Neural cell (in vitro differentiated cells): ENCODE measurements around the gene NRBF2. TPM values are rescaled to one million over a fixed set of nuclear protein-coding genes. Genes with fewer than 3 reads are reported as not detected.
"Not testable (repeated sequence)": the region's sequence is repeated elsewhere in the genome, so short reads cannot be mapped to it uniquely, and the experiment has no call there.

ENCODE experiments used
- H2AFZ ChIP-seq: fragments of 200-600, 300-800 bp; sonication (generic), shearing (Covaris generic); 2 replicates; pipeline ENCODE4 v1.6.0; 2014; ENCODE audit warnings: low read depth, mild to moderate bottlenecking, antibody characterized with exemption, low read length, moderate library complexity
- H3F3A ChIP-seq: fragments of 200-600 bp; shearing (Covaris generic); 2 replicates; pipeline ENCODE4 v1.6.1; 2016; ENCODE audit warnings: mild to moderate bottlenecking, moderate library complexity, mixed read lengths, antibody characterized with exemption, low read length; ENCODE audit not compliant: insufficient read depth, poor library complexity, severe bottlenecking
- H3K27ac ChIP-seq: fragments of 200-600, 300-800 bp; sonication (generic), shearing (Covaris generic); 2 replicates; pipeline ENCODE4 v1.5.1; 2014; ENCODE audit warnings: mild to moderate bottlenecking, low read length, moderate library complexity
- H3K27me3 ChIP-seq: fragments of 300-800, 200-600 bp; sonication (generic), shearing (Covaris generic); 2 replicates; pipeline ENCODE4 v1.6.0; 2014; ENCODE audit warnings: mild to moderate bottlenecking, low read depth, low read length, moderate library complexity; ENCODE audit not compliant: insufficient read depth
- H3K36me3 ChIP-seq: fragments of 300-800, 200-600 bp; sonication (generic), shearing (Covaris generic); 2 replicates; pipeline ENCODE4 v1.5.1; 2014; ENCODE audit warnings: mild to moderate bottlenecking, antibody characterized with exemption, low read length, moderate library complexity; ENCODE audit not compliant: insufficient read depth
- H3K4me2 ChIP-seq: fragments of 300-800, 200-600 bp; sonication (generic), shearing (Covaris generic); 2 replicates; pipeline ENCODE4 v1.6.0; 2014; ENCODE audit warnings: mild to moderate bottlenecking, low read length
- H3K4me3 ChIP-seq: fragments of 300-800, 200-600 bp; sonication (generic), shearing (Covaris generic); 2 replicates; pipeline ENCODE4 v1.5.1; 2014; ENCODE audit warnings: mild to moderate bottlenecking, low read length, moderate library complexity
- H3K79me2 ChIP-seq: fragments of 200-600 bp; shearing (Covaris generic); replicated peaks from 2 replicates; pipeline ENCODE4 v1.6.0; 2014; ENCODE audit warnings: mild to moderate bottlenecking, low read length, moderate library complexity; ENCODE audit not compliant: insufficient read depth
- H3K9ac ChIP-seq: fragments of 300-800, 200-600 bp; sonication (generic), shearing (Covaris generic); 2 replicates; pipeline ENCODE4 v1.6.1; 2016; ENCODE audit warnings: mild to moderate bottlenecking, low read length, mixed read lengths
- H3K9me2 ChIP-seq: fragments of 200-600 bp; shearing (Covaris generic); 2 replicates; pipeline ENCODE4 v1.6.1; 2016; ENCODE audit warnings: mild to moderate bottlenecking, low read length, mixed read lengths; ENCODE audit not compliant: insufficient read depth
- H3K9me3 ChIP-seq: fragments of 200-600, 300-800 bp; sonication (generic), shearing (Covaris generic); 2 replicates; pipeline ENCODE4 v1.6.1; 2016; ENCODE audit warnings: mild to moderate bottlenecking, mixed run types, low read length, moderate library complexity, mixed read lengths
- H4K20me1 ChIP-seq: fragments of 200-600 bp; shearing (Covaris generic); 2 replicates; pipeline ENCODE4 v1.6.1; 2016; ENCODE audit warnings: mild to moderate bottlenecking, mixed run types; ENCODE audit not compliant: insufficient read depth
- EP300 ChIP-seq: fragments of 450-650 bp; conservative IDR thresholded peaks from 2 replicates; pipeline ENCODE4 v1.6.1; 2014; ENCODE audit warnings: antibody characterized with exemption, mild to moderate bottlenecking, moderate library complexity; ENCODE audit not compliant: poor library complexity, severe bottlenecking
- EZH2 ChIP-seq: fragments of 200-600, 300-800 bp; shearing (Covaris generic), sonication (generic); IDR thresholded peaks from 2 replicates; pipeline ENCODE4 v1.6.1; 2014; ENCODE audit warnings: antibody characterized with exemption, low read length, borderline replicate concordance, mild to moderate bottlenecking; ENCODE audit not compliant: insufficient read depth, poor library complexity, severe bottlenecking
- MXI1 ChIP-seq: fragments of 450-650 bp; conservative IDR thresholded peaks from 2 replicates; pipeline ENCODE4 v1.6.1; 2014; ENCODE audit warnings: antibody characterized with exemption, mild to moderate bottlenecking; ENCODE audit not compliant: poor library complexity, severe bottlenecking
- POLR2AphosphoS5 ChIP-seq: IDR thresholded peaks from 2 replicates; pipeline ENCODE4 v1.6.1; 2012
- RAD21 ChIP-seq: fragments of 450-650 bp; conservative IDR thresholded peaks from 2 replicates; pipeline ENCODE4 v1.6.1; 2014; ENCODE audit warnings: antibody characterized with exemption, mild to moderate bottlenecking, moderate library complexity
- SMC3 ChIP-seq: fragments of 450-650 bp; conservative IDR thresholded peaks from 2 replicates; pipeline ENCODE4 v1.6.1; 2014; ENCODE audit warnings: antibody characterized with exemption, mild to moderate bottlenecking, moderate library complexity; ENCODE audit not compliant: poor library complexity
- TAF1 ChIP-seq: IDR thresholded peaks from 2 replicates; pipeline ENCODE4 v1.6.1; 2012; ENCODE audit warnings: low read depth
- polyA plus RNA-seq: library from polyadenylated mRNA; depleted of rRNA; stranded (reverse); fragments of >200 nt; gene quantifications from 2 replicates; pipeline ENCODE4 v1.2.3, GENCODE V29; 2014
- TF ChIP-seq, protein P1 (sequence below): fragments of 450-650 bp; IDR thresholded peaks from 2 replicates; pipeline ENCODE4 v1.5.1; 2014; ENCODE audit warnings: antibody characterized with exemption, mild to moderate bottlenecking, moderate library complexity; ENCODE audit not compliant: poor library complexity, severe bottlenecking
- TF ChIP-seq, protein P2 (sequence below): IDR thresholded peaks from 2 replicates; pipeline ENCODE4 v1.6.1; 2012; ENCODE audit warnings: borderline replicate concordance

Gene NRBF2
- polyA plus RNA-seq, 1 donor from 2014 or later = 32.7 TPM

DNA sequence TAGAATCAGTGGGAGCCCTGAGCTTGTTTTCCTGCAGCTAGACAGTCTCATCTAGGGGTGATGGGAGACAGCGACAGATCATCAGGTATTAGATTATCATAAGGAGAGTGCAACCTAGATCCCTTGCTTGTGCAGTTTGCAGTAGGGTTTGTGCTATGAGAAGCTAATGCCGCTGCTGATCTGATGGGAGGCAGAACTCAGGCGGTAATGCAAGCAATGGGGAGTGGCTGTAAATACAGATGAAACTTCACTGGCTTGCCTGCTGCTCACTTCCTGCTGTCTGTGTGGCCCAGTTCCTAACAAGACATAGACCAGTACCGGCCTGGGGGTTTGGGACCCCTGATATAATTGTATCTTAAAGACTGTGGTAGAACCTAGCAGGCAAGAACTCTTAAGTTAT lies 17.6 kb downstream of the NRBF2 start:
- no peak overlapping the region for H3K4me2 ChIP-seq
- TF ChIP-seq MXI1 = no peak
- TF ChIP-seq, protein P1, sequence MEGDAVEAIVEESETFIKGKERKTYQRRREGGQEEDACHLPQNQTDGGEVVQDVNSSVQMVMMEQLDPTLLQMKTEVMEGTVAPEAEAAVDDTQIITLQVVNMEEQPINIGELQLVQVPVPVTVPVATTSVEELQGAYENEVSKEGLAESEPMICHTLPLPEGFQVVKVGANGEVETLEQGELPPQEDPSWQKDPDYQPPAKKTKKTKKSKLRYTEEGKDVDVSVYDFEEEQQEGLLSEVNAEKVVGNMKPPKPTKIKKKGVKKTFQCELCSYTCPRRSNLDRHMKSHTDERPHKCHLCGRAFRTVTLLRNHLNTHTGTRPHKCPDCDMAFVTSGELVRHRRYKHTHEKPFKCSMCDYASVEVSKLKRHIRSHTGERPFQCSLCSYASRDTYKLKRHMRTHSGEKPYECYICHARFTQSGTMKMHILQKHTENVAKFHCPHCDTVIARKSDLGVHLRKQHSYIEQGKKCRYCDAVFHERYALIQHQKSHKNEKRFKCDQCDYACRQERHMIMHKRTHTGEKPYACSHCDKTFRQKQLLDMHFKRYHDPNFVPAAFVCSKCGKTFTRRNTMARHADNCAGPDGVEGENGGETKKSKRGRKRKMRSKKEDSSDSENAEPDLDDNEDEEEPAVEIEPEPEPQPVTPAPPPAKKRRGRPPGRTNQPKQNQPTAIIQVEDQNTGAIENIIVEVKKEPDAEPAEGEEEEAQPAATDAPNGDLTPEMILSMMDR = no peak
- TF ChIP-seq, protein P2, sequence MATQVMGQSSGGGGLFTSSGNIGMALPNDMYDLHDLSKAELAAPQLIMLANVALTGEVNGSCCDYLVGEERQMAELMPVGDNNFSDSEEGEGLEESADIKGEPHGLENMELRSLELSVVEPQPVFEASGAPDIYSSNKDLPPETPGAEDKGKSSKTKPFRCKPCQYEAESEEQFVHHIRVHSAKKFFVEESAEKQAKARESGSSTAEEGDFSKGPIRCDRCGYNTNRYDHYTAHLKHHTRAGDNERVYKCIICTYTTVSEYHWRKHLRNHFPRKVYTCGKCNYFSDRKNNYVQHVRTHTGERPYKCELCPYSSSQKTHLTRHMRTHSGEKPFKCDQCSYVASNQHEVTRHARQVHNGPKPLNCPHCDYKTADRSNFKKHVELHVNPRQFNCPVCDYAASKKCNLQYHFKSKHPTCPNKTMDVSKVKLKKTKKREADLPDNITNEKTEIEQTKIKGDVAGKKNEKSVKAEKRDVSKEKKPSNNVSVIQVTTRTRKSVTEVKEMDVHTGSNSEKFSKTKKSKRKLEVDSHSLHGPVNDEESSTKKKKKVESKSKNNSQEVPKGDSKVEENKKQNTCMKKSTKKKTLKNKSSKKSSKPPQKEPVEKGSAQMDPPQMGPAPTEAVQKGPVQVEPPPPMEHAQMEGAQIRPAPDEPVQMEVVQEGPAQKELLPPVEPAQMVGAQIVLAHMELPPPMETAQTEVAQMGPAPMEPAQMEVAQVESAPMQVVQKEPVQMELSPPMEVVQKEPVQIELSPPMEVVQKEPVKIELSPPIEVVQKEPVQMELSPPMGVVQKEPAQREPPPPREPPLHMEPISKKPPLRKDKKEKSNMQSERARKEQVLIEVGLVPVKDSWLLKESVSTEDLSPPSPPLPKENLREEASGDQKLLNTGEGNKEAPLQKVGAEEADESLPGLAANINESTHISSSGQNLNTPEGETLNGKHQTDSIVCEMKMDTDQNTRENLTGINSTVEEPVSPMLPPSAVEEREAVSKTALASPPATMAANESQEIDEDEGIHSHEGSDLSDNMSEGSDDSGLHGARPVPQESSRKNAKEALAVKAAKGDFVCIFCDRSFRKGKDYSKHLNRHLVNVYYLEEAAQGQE = no peak
- TF ChIP-seq SMC3 = no peak
- no peak for TF ChIP-seq EZH2
- no peaks in the 10 kb centered on the region for H3K79me2 ChIP-seq
- H3K27ac ChIP-seq = no peak overlapping the region
- no peak overlapping the region for H3K9ac ChIP-seq
- H2AFZ ChIP-seq = no peak overlapping the region
- H3K27me3 ChIP-seq = no peaks in the 10 kb centered on the region
- H3K36me3 ChIP-seq = no peaks in the 10 kb centered on the region
- no peaks in the 10 kb centered on the region for H3K9me2 ChIP-seq
- H3K9me3 ChIP-seq = no peaks in the 10 kb centered on the region
- H3K4me3 ChIP-seq = no peak overlapping the region
- no peaks in the 10 kb centered on the region for H3F3A ChIP-seq
- H4K20me1 ChIP-seq = no peaks in the 10 kb centered on the region

DNA sequence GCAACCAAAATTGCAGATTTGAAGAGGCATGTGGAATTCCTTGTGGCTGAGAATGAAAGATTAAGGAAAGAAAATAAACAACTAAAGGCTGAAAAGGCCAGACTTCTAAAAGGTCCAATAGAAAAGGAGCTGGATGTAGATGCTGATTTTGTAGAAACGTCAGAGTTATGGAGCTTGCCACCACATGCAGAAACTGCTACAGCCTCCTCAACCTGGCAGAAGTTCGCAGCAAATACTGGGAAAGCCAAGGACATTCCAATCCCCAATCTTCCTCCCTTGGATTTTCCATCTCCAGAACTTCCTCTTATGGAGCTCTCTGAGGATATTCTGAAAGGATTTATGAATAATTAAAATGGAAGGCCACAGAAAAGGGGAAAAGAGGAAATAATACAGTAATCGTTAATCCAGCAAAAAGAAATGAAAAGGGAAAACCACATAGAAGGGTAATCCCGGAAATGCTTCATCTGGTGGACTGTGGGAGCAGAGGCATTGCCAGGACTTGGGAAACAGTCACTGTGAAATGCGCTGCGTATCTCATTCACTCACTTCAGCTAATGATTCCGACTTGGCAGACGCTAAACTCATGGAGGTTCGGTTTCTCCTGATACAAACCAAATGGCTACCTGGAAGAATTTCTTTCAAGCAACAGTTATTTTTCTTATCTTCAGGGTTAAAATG lies 20.9 kb downstream of the NRBF2 start:
- H3K79me2 ChIP-seq, H3K4me3 ChIP-seq, H3K9ac ChIP-seq, H2AFZ ChIP-seq, H3F3A ChIP-seq, H3K9me2 ChIP-seq, H3K27me3 ChIP-seq, H3K9me3 ChIP-seq, H3K4me2 ChIP-seq, H3K27ac ChIP-seq, H3K36me3 ChIP-seq, H4K20me1 ChIP-seq: not testable (repeated sequence)

DNA sequence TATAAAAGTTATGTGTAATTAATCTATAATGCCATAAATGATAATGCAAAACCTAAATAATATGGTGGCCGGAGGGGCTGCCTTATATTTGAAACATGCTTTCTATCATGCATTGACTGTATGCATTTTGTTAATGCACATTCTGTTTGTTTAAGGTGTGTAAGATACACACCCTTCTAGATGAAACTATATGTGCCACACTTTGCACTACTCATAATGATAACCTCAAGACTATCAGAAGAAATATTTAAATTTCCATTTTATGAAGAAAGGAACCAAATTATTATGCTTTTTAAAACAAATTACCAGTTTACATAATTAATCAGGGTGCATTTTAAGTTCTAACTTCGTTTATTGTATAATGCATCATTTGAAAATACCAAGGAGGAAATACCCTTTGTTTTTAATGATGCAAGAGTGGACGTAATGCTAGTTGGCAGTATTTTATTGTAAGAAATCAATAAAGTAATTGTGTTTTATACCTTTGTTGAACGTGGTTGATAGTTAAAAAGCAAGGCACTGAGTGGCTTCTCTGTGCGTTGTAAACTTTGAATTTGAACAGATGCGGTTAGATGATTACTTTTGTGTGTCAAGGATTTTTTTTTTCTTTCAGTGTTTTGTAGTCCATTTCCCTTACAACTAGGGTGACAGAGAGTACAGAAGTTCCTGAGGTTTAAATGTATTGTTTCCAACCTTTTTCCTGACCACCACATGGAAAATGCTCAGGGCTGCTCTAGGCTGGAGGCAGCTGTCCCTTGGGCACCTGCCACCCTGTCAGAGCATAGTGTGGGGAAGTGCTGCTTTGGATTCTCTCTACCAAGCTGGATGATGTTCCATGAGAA lies 21.6 kb downstream of the NRBF2 start:
- Histone ChIP-seq H3K4me2 (no peak overlapping the region), H3K9ac (no peak overlapping the region), H3K9me3 (no peaks in the 10 kb centered on the region), H3K27ac (no peak overlapping the region), H3F3A (no peaks in the 10 kb centered on the region), H2AFZ (no peak overlapping the region), H3K9me2 (no peaks in the 10 kb centered on the region), H3K27me3 (no peaks in the 10 kb centered on the region), H3K36me3 (no peaks in the 10 kb centered on the region), H4K20me1 (no peaks in the 10 kb centered on the region), H3K4me3 (no peak overlapping the region), H3K79me2 (no peaks in the 10 kb centered on the region)
- TF ChIP-seq, protein P2 = no peak
- TF ChIP-seq RAD21 (no peak), TAF1 (no peak), EZH2 (no peak), POLR2AphosphoS5 (no peak), SMC3 (no peak), EP300 (no peak), MXI1 (no peak)
- TF ChIP-seq, protein P1 = no peak
